GM19328 (cell line): ENCODE data around the gene NUP37.
"Not testable (repeated sequence)": the region's sequence is repeated elsewhere in the genome, so short reads cannot be mapped to it uniquely, and the experiment has no call there.

Experiments used
- ATAC-seq: cut with Tn5 transposase; IDR thresholded peaks from one replicate; pipeline ENCODE4 v1.9.1; 2021; ENCODE audit warnings: mild to moderate bottlenecking, moderate library complexity; ENCODE audit not compliant: unreplicated experiment

The NUP37 gene

DNA sequence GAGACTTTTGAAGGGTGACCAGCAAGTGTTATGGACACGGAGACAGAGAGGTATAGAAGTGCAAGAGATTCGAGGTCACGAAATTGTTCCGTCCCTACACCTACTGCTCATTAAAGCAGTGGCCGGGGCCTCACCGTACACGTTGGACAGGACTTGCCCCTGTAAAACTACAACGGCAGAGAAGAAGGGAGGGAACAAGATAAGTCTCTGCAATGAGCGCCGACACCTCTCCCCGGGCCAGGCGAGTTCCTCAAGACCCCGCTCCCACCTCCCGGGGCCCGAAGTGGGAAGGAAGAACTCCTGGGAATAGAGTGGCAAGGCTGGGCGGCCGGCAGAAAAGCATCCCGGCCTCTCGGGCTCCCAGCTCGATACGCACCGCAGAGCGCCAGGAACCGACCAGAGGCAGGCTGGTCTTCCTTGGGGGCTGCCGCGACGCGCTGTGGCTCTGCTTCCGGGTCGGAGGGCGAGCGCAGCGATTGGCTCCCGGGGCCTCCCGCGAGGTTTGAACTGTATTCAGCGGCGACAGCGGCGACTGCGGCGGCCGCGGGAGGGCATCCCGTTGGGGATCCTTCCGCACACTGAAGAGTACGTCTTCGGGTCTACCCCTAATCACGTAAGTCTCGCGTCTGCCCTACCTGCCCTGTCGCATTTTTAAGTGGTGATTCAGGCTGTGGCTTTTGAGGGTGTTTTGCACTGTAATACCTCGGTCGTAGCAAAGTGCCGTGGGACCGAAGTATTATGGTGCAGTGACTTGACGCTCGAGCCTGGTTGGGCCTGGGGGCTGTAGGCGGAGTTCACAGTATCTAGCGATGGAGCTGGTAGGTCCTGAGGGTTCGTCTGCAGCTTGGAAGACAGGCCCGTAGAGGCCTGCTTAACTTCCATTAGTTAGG is at the start of gene NUP37, which contains the start of gene PARPBP:
Gene NUP37 (minus strand): TSS at position 441 of the 890 bp plus-strand sequence. CDS start 1,596 bp downstream, outside the sequence.
Gene PARPBP (plus strand): TSS at position 510 of the 890 bp plus-strand sequence. CDS start 3,706 bp downstream, outside the sequence.
- ATAC-seq = peak; percentile 96

DNA sequence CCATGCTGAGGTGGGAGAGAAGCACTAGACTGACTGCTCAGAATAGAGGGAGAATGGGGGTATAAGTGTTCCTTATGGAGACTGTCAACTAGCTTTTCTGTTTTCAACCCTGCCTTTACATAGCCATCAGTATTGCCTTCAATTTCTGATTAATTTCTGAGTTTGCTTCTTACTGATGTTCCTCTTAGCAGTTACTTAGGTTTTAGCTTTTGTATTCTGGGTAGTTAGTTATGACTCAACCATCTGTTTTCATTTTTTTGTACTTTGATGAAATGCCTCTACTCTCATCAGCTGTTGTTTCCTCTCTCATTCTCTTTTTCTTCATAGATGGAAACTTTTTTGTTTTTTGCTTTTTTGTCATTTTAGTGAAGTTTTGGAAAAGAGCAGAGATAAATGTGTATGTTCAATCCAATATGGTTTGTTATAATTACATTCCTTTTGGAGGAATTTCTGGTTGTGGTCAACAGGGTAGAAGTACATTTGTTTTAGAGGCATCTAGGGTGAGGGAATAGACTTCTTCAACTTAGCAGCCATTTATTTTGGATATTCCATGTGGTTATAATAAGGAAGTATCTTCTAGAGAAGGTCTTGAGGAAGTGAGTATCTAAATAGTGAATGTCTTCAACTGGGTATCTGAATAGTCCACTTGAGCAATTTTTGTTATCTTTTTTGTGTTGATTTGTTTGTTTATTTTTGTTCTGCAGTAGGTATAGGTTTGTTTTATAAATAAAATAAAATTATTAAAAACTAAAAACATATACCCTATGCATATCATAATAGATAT is 48.1 kb upstream of the NUP37 start:
- no peak for ATAC-seq

- no peak for ATAC-seq
Measured at GRCh38 chr12:102163383-102163782, 43.5 kb upstream of the NUP37 start.

DNA sequence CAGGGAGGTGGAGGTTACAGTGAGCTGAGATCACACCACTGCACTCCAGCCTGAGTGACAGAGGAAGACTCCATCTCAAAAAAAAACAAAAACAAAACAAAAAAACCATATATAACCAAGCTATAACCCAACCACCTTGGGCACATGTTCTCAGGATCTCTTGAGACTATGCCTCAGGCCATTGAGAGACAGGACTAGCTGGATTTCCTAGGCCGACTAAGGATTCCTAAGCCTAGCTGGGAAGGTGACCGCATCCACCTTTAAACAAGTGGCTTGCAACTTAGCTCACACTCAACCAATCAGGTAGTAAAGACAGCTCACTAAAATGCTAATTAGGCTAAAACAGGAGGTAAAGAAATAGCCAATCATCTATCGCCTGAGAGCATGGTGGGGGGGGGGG is 35.3 kb upstream of the NUP37 start:
- ATAC-seq = not testable (repeated sequence)

- ATAC-seq = not testable (repeated sequence)
Measured at GRCh38 chr12:102147062-102147587, 27.2 kb upstream of the NUP37 start.

DNA sequence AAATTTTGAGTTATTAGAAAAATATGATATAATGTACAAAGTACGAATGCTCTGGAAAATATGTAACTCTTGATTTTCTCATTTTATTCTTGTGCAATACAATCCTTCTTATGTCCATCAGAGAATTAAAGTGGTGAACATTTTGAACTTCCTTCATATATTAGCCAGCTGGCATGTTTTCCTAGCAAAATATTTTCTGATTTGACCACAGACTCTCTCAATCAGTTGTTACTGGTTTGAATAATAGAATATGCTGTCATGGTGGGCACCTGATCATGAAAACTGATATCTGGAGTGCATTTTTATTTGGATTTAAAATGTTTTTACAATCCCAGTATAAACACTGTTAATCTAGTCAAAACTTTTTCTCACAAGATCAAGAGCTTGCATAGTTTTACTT is 24.3 kb upstream of the NUP37 start:
- no peak for ATAC-seq

- ATAC-seq = not testable (repeated sequence)
Measured at GRCh38 chr12:102142866-102143373, 23.0 kb upstream of the NUP37 start.

DNA sequence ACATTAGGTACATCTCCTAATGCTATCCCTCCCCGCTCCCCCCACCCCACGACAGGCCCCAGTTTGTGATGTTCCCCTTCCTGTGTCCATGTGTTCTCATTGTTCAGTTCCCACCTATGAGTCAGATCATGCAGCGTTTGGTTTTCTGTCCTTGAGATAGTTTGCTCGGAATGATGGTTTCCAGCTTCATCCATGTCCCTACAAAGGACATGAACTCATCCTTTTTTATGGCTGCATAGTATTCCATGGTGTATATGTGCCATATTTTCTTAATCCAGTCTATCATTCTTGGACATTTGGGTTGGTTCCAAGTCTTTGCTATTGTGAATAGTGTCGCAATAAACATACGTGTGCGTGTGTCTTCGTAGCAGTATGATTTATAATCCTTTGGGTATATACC is 17.7 kb upstream of the NUP37 start:
- ATAC-seq = not testable (repeated sequence)

DNA sequence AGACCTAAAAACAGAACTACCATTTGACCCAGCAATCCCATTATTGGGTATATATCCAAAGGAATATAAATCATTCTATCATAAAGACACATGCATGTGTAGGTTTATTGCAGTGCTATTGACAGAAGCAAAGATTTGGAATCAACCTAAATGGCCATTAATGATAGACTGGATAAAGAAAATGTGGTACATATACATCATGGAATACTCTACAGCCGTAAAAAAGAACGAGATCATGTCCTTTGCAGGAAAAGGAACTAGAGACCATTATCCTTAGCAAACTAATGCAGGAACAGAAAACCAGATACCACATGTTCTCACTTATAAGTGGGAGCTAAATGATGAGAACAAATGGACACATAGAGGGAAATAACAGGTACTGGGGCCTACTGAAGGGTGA is 11.5 kb upstream of the NUP37 start:
- not testable (repeated sequence) for ATAC-seq

GRCh38 chr12:102130720-102131119 is 10.8 kb upstream of the NUP37 start:
- not testable (repeated sequence) for ATAC-seq

- ATAC-seq = not testable (repeated sequence)
Measured at GRCh38 chr12:102121328-102121727, 1.4 kb upstream of the NUP37 start.

- no peak for ATAC-seq
Measured at GRCh38 chr12:102120886-102121285, 972 bp upstream of the NUP37 start.

GRCh38 chr12:102120564-102120873 is 605 bp upstream of the NUP37 start:
- no peak for ATAC-seq

GRCh38 chr12:102118874-102119273 is 1.0 kb downstream of the NUP37 start:
- ATAC-seq = no peak

DNA sequence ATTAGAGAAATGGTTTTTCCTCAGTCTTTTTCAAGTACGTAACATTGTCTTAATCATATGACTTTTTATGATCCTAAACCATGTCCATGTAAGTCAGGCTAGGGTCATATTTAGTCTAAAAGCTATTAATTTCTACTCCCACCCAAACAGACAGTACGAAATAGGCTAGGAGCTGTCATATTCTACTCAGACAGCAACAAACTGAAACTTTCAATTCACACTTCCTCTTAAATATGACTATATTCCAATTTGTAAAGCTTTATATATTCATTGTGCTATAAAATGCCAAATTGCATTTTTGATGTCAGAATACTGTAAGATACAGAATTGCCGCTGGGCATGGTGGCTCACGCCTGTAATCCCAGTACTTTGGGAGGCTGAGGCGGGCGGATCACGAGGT is 3.5 kb downstream of the NUP37 start:
- no peak for ATAC-seq

- ATAC-seq = no peak
Measured at GRCh38 chr12:102114212-102114611, 5.7 kb downstream of the NUP37 start.

- no peak for ATAC-seq
Measured at GRCh38 chr12:102110782-102111181, 9.1 kb downstream of the NUP37 start.

- no peak for ATAC-seq
Measured at GRCh38 chr12:102107970-102108369, 11.9 kb downstream of the NUP37 start.

DNA sequence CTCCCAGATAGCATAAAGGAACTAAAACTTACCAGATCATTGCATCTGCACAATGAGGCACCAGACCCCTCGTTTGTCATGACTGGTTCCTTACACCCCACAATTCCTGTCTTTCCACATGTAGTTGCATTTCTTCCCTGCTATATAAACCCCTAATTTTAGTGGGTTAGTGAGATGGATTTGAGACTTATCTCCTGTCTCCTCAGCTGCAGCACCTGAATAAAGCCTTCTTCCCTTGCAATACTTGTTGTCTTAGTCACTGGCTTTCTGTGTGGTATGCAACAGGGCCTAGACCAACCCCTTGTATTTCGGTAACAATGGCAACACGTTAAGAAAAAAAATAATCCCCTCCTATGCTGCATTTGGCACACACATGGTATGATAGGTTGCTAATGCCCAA is 13.0 kb downstream of the NUP37 start:
- no peak for ATAC-seq

GRCh38 chr12:102096855-102097254 is 23.1 kb downstream of the NUP37 start:
- no peak for ATAC-seq

GRCh38 chr12:102095677-102096263 is 24.1 kb downstream of the NUP37 start:
- ATAC-seq = no peak
